HG02852 (cell line): ENCODE measurements around the gene TPCN1.
"Not testable (repeated sequence)": the region's sequence is repeated elsewhere in the genome, so short reads cannot be mapped to it uniquely, and the experiment has no call there.

ENCODE experiments used
- ATAC-seq: cut with Tn5 transposase; IDR thresholded peaks from one replicate; pipeline ENCODE4 v1.9.1; 2021; ENCODE audit warnings: mild to moderate bottlenecking, moderate library complexity; ENCODE audit not compliant: unreplicated experiment

Gene TPCN1

GRCh38 chr12:113196582-113196981 is 24.7 kb upstream of the TPCN1 start:
- no peak for ATAC-seq

GRCh38 chr12:113196990-113197389 is 24.3 kb upstream of the TPCN1 start:
- peak; percentile 82 for ATAC-seq

GRCh38 chr12:113197518-113198077 is 23.7 kb upstream of the TPCN1 start:
- ATAC-seq: no peak

- ATAC-seq: no peak
These were observed 23.0 kb upstream of the TPCN1 start for GRCh38 chr12:113198296-113198695.

GRCh38 chr12:113200021-113200797 is 21.1 kb upstream of the TPCN1 start:
- ATAC-seq: no peak

- no peak for ATAC-seq
These were observed 19.8 kb upstream of the TPCN1 start for GRCh38 chr12:113201187-113202177.

GRCh38 chr12:113202300-113203075 is 18.8 kb upstream of the TPCN1 start:
- no peak for ATAC-seq

- ATAC-seq: no peak
These were observed 17.2 kb upstream of the TPCN1 start for GRCh38 chr12:113203852-113204760.

- ATAC-seq: no peak
These were observed 16.5 kb upstream of the TPCN1 start for GRCh38 chr12:113204804-113205203.

- not testable (repeated sequence) for ATAC-seq
These were observed 14.5 kb upstream of the TPCN1 start for GRCh38 chr12:113206802-113207201.

GRCh38 chr12:113207613-113208040 is 13.6 kb upstream of the TPCN1 start:
- ATAC-seq: no peak

GRCh38 chr12:113208041-113208934 is 13.0 kb upstream of the TPCN1 start:
- ATAC-seq: peak; percentile 79

GRCh38 chr12:113211160-113211559 is 10.1 kb upstream of the TPCN1 start:
- ATAC-seq: no peak

- ATAC-seq: no peak
These were observed 6.3 kb upstream of the TPCN1 start for GRCh38 chr12:113214895-113215400.

- no peak for ATAC-seq
These were observed 5.2 kb upstream of the TPCN1 start for GRCh38 chr12:113216027-113216426.

- no peak for ATAC-seq
These were observed 577 bp upstream of the TPCN1 start for GRCh38 chr12:113220593-113221180.

GRCh38 chr12:113221997-113222729 is 899 bp downstream of the TPCN1 start:
- ATAC-seq: no peak
